HepG2 (cell line): ENCODE data around the gene PIEZO1. TPM values are rescaled to one million over a fixed set of nuclear protein-coding genes. Genes with fewer than 3 reads are reported as not detected.

Source experiments
- AGO1 ChIP-seq: fragments of 200-400 bp; formaldehyde crosslinking; IDR thresholded peaks from 2 replicates; pipeline ENCODE4 v1.6.1; 2017; ENCODE audit warnings: mild to moderate bottlenecking, low read depth, low read length, moderate library complexity; ENCODE audit not compliant: poor library complexity, severe bottlenecking
- ARID5B ChIP-seq: IDR thresholded peaks from 2 replicates; pipeline ENCODE4 v1.4.0; 2020; ENCODE audit warnings: mild to moderate bottlenecking, missing genetic modification reagents
- DR1 ChIP-seq: sonication (generic); formaldehyde crosslinking; IDR thresholded peaks from 2 replicates; pipeline ENCODE4 v1.8.0; 2021; ENCODE audit warnings: mild to moderate bottlenecking, missing genetic modification reagents, inconsistent platforms
- FOXP1 ChIP-seq, 2 experiments: fragments of 450-650 bp in 1 of 2; IDR thresholded peaks; 2 replicates each; pipeline ENCODE4 v1.6.1; 2017 to 2018; ENCODE audit warnings: antibody characterized with exemption in 1 of 2
- HIVEP1 ChIP-seq: sonication (generic); formaldehyde crosslinking; IDR thresholded peaks from 2 replicates; pipeline ENCODE4 v1.4.0; 2020; ENCODE audit warnings: mild to moderate bottlenecking, missing genetic modification reagents
- IKZF5 ChIP-seq: IDR thresholded peaks from 2 replicates; pipeline ENCODE4 v1.6.1; 2018; ENCODE audit warnings: missing genetic modification reagents, mild to moderate bottlenecking, missing compliant biosample characterization
- MAFK ChIP-seq, 2 experiments: IDR thresholded peaks in 1 of 2; conservative IDR thresholded peaks in 1 of 2; 2 replicates each; pipeline ENCODE4 v1.6.1; 2011; ENCODE audit warnings: improper control_type of control experiment in 2 of 2, low read length in 2 of 2
- ONECUT2 ChIP-seq: sonication (generic); formaldehyde crosslinking; IDR thresholded peaks from 2 replicates; pipeline ENCODE4 v1.4.0; 2020; ENCODE audit warnings: missing genetic modification reagents
- PBX2 ChIP-seq: IDR thresholded peaks from 2 replicates; pipeline ENCODE4 v1.6.1; 2016; ENCODE audit warnings: control low read depth
- SPEN ChIP-seq: sonication (generic); formaldehyde crosslinking; IDR thresholded peaks from 2 replicates; pipeline ENCODE4 v1.5.1; 2020; ENCODE audit warnings: low read depth, mild to moderate bottlenecking, missing genetic modification reagents
- TEAD3 ChIP-seq: optimal IDR thresholded peaks from 2 replicates; pipeline ENCODE3; 2016; ENCODE audit warnings: borderline replicate concordance
- XRCC5 ChIP-seq: fragments of 200-400 bp; formaldehyde crosslinking; optimal IDR thresholded peaks from 2 replicates; pipeline ENCODE3; 2017; ENCODE audit warnings: mild to moderate bottlenecking, low read length
- ZBTB33 ChIP-seq: sonication (generic); formaldehyde crosslinking; IDR thresholded peaks from 2 replicates; pipeline ENCODE4 v1.4.0; 2020; ENCODE audit warnings: missing genetic modification reagents
- ZBTB42 ChIP-seq: sonication (generic); formaldehyde crosslinking; IDR thresholded peaks from 2 replicates; pipeline ENCODE4 v1.5.0; 2020; ENCODE audit warnings: mild to moderate bottlenecking, missing genetic modification reagents
- ZNF335 ChIP-seq: sonication (generic); formaldehyde crosslinking; IDR thresholded peaks from 2 replicates; pipeline ENCODE4 v1.4.0; 2020; ENCODE audit warnings: missing genetic modification reagents
- ZNF430 ChIP-seq: sonication (generic); formaldehyde crosslinking; IDR thresholded peaks from 2 replicates; pipeline ENCODE4 v1.9.0; 2021; ENCODE audit warnings: mild to moderate bottlenecking, missing genetic modification reagents
- ZNF574 ChIP-seq: sonication (generic); formaldehyde crosslinking; IDR thresholded peaks from 2 replicates; pipeline ENCODE4 v1.4.0; 2020; ENCODE audit warnings: missing genetic modification reagents
- ZNF75D ChIP-seq: sonication (generic); formaldehyde crosslinking; IDR thresholded peaks from 2 replicates; pipeline ENCODE4 v1.8.1; 2023; ENCODE audit warnings: missing genetic modification reagents, mild to moderate bottlenecking, borderline replicate concordance
- polyA plus RNA-seq, 8 experiments: library from polyadenylated mRNA; depleted of rRNA in 3 of 8; stranded (reverse) in 7 of 8; unstranded in 1 of 8; fragments of >200 nt; fragmentation: Illumina TruSeq in 4 of 8; extraction: Trizol in 4 of 8; gene quantifications; 2 replicates each; pipeline versions ENCODE4 v1.2.1 to v1.2.3, GENCODE V29; 2011 to 2016; ENCODE audit warnings: low read depth in 4 of 8, missing spikeins in 1 of 8, mixed read lengths in 1 of 8; ENCODE audit not compliant: insufficient read depth in 1 of 8
- total RNA-seq, 5 experiments: library from RNA; depleted of rRNA; stranded (reverse); fragments of >200 nt; fragmentation: Illumina TruSeq; extraction: Trizol; gene quantifications; 2 replicates each; pipeline ENCODE4 v1.2.3, GENCODE V29; 2016; ENCODE audit warnings: low read depth in 1 of 5

PIEZO1 gene
- total and polyA plus RNA-seq, 2 of the 13 experiments (the other 11 are each of a cell fraction or from before 2014, with no cell fraction given), result 67.9 to 85.0 TPM

- TF ChIP-seq HIVEP1, result 0 out of 2 replicates have a peak, but pooled peaks have one; percentile 29
- no peak for TF ChIP-seq ZNF75D (CRISPR knock-in tag)
- TF ChIP-seq MAFK (conservative IDR thresholded peaks at IDR 0.05 in 1 of 2, IDR thresholded peaks at IDR 0.05 in 1 of 2; ENCODE audit: low read length in 2 of 2), result peak in 1 of 2 experiments; percentile 75; a peak in 2 of 4 replicates
- no peak for TF ChIP-seq ZNF335 (CRISPR knock-in tag)
- TF ChIP-seq ZNF574 (CRISPR knock-in tag), result peak; percentile 30; the same call in 1 of the 2 replicates
- peak; percentile 86 for TF ChIP-seq ZBTB33 (CRISPR knock-in tag)
- TF ChIP-seq IKZF5, result peak; percentile 26; the same call in 1 of the 2 replicates
- TF ChIP-seq FOXP1 (IDR thresholded peaks at IDR 0.05), result no peak
- TF ChIP-seq FOXP1 (CRISPR knock-in tag; IDR thresholded peaks at IDR 0.05), result no peak
- TF ChIP-seq TEAD3 (CRISPR knock-in tag), result peak; percentile 36
- no peak for TF ChIP-seq ARID5B (CRISPR knock-in tag)
- TF ChIP-seq AGO1, result peak; percentile 72
- no peak for TF ChIP-seq ONECUT2
- no peak for TF ChIP-seq ZBTB42 (CRISPR knock-in tag)
- 0 out of 2 replicates have a peak, but pooled peaks have one; percentile 54 for TF ChIP-seq DR1 (CRISPR knock-in tag)
- TF ChIP-seq SPEN, result peak; percentile 12; the same call in 1 of the 2 replicates
- no peak for TF ChIP-seq PBX2 (CRISPR knock-in tag)
- peak; percentile 81 for TF ChIP-seq XRCC5
- TF ChIP-seq ZNF430, result no peak
Measured at GRCh38 chr16:88815901-88816589, 31.0 kb upstream of the PIEZO1 start (continued).
